Prostate gland (tissue), 2 donors: ENCODE data around the gene CSRP1.

ENCODE experiments used
- CTCF ChIP-seq, 4 experiments: fragments of 200-600 bp in 2 of 4; fragments of 450-650 bp in 2 of 4; sonication (generic) in 2 of 4; IDR thresholded peaks; 1 replicate in 3 of 4; 2 replicates in 1 of 4; pipeline ENCODE4 v1.5.1; 2016 to 2019; ENCODE audit warnings: antibody characterized with exemption in 4 of 4, mild to moderate bottlenecking in 2 of 4, moderate library complexity in 2 of 4
- POLR2A ChIP-seq: fragments of 450-650 bp; IDR thresholded peaks from one replicate; pipeline ENCODE4 v1.6.1; 2016; ENCODE audit warnings: antibody characterized with exemption, mild to moderate bottlenecking
- POLR2AphosphoS5 ChIP-seq: sonication (generic); formaldehyde crosslinking; IDR thresholded peaks from one replicate; pipeline ENCODE4 v1.6.1; 2017; ENCODE audit warnings: antibody characterized with exemption

GRCh38 chr1:201476670-201477344 is 30.1 kb downstream of the CSRP1 start:
- no peak for TF ChIP-seq CTCF (IDR thresholded peaks at IDR 0.05)
- peak; percentile 70 for TF ChIP-seq POLR2AphosphoS5
- TF ChIP-seq POLR2A = no peak
